ENCODE measurements around the gene PRKCB.

Gene PRKCB

DNA sequence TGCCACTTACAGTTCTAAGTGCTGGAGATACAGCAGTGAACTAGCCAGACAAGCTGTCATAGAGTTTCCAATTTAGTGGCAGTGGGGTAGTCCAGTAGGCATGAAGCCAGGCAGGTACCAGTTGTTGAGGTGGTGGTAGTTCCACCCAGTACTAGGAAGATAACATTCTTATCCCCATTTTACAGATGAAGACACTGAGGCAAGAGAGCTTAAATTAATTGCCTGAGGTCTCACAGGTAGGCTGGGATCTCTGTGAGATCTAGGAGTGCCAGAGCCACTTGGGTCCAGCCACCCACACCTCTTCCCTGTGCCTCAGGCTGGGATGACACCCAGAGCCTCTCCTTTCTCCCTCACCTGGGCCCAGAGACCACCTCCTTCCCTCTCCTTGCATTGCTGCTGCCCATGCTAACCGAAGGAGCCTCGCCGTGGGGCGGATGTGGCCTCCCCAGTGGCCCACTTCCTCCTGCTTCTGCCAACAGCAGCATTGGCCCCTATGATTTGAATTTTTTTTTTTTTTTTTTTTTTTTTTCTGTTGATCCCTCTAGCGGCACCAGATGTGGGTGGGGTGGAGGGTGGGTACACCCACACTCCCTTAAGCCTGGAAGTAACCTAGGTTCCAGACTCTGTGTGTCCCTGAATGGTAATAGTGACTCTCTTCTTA is 114.0 kb downstream of the PRKCB start:
- ChIA-PET CTCF (interaction anchor here (0.7 kb wide), 1 partner anchor 61 kb away, joined by 3 read pairs; no protein-coding TSS in a partner anchor), POLR2A (no interaction called here)
- TF ChIP-seq ZFHX2 (tag by site-specific recombination; conservative IDR thresholded peaks at IDR 0.05) = peak; percentile 84
- 0 out of 2 replicates have a peak, but pooled peaks have one; percentile 39 for TF ChIP-seq ZNF362 (tag by site-specific recombination; IDR thresholded peaks at IDR 0.05)
- peak; percentile 87 for TF ChIP-seq EGR2 (tag by site-specific recombination; IDR thresholded peaks at IDR 0.05; ENCODE audit: low read depth)
- TF ChIP-seq ZNF571 (tag by site-specific recombination; IDR thresholded peaks at IDR 0.05) = no peak
- no peak overlapping the region for H3K27ac ChIP-seq (ENCODE audit: extremely low read depth, low read depth, low read length)
- no peaks in the 10 kb centered on the region for H3K9me3 ChIP-seq (ENCODE audit: control insufficient read depth, insufficient read depth, low read depth, low read length)
- H3K4me3 ChIP-seq (ENCODE audit: low read depth, low read length) = no peak overlapping the region
- no peaks in the 10 kb centered on the region for H3K4me1 ChIP-seq (ENCODE audit: control insufficient read depth, insufficient read depth, low read length)
- no peaks in the 10 kb centered on the region for H3K36me3 ChIP-seq (ENCODE audit: control insufficient read depth in 2 of 2, insufficient read depth in 1 of 2, low read length in 2 of 2)

DNA sequence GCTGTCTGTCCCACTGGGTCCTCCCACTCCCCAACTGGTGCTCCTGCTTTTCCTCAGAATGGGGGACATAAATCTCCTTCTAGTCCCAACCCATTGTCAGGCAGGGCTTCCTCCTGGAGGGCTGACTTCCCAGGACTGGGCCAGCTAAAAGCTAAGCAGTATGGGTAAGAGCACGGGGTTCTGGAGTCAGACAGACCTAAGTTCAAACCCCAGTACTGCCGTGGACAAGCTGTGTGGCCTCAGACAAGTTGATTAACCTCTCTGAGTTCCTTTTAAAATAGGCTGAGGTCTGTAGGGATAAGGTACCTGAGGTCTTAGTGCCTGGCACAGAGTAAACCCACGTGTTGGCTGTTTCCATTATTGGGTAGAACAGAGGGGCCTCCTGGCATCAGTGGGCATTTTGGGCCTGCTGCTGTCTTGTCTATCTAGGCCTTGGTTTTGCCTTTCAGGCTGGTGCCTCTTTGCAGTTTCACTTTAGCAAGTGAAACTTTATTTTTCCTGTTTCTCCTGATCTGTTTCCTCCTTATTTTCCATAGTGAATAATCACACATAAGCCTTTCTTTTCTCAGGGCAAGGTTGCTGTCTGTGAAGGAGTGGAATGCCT is 114.6 kb downstream of the PRKCB start:
- H3K27ac ChIP-seq (ENCODE audit: extremely low read depth, low read depth, low read length) = no peak overlapping the region
- no peaks in the 10 kb centered on the region for H3K36me3 ChIP-seq (ENCODE audit: control insufficient read depth in 2 of 2, insufficient read depth in 1 of 2, low read length in 2 of 2)
- no peaks in the 10 kb centered on the region for H3K4me1 ChIP-seq (ENCODE audit: control insufficient read depth, insufficient read depth, low read length)
- TF ChIP-seq ZNF768 (tag by site-specific recombination; IDR thresholded peaks at IDR 0.05) = 0 out of 2 replicates have a peak, but pooled peaks have one; percentile 20
- TF ChIP-seq ZNF792 (tag by site-specific recombination; IDR thresholded peaks at IDR 0.05) = no peak
- TF ChIP-seq ZFHX2 (tag by site-specific recombination; conservative IDR thresholded peaks at IDR 0.05) = 0 out of 2 replicates have a peak, but pooled peaks have one; percentile 3
- no peak for TF ChIP-seq ZNF510 (tag by site-specific recombination; IDR thresholded peaks at IDR 0.05; ENCODE audit: insufficient replicate concordance)
- no peak for TF ChIP-seq ZNF155 (tag by site-specific recombination; IDR thresholded peaks at IDR 0.05)
- TF ChIP-seq ZBTB6 (tag by site-specific recombination; IDR thresholded peaks at IDR 0.05) = no peak
- TF ChIP-seq ZNF112 (tag by site-specific recombination; IDR thresholded peaks at IDR 0.05) = no peak
- no peak for TF ChIP-seq MEIS1 (CRISPR knock-in tag; IDR thresholded peaks at IDR 0.05; ENCODE audit: borderline replicate concordance)
- no peak for TF ChIP-seq ZNF610 (tag by site-specific recombination; IDR thresholded peaks at IDR 0.05; ENCODE audit: borderline replicate concordance)
- TF ChIP-seq PRDM1 (tag by site-specific recombination; IDR thresholded peaks at IDR 0.05) = peak; percentile 64
- TF ChIP-seq TRIM28 (IDR thresholded peaks at IDR 0.05; ENCODE audit: borderline replicate concordance, low read length) = no peak
- CTCF ChIA-PET = no interaction called here
- H3K9me3 ChIP-seq (ENCODE audit: control insufficient read depth, insufficient read depth, low read depth, low read length) = no peaks in the 10 kb centered on the region
- no peak overlapping the region for H3K4me3 ChIP-seq (ENCODE audit: low read depth, low read length)
- POLR2A ChIA-PET = no interaction called here

GRCh38 chr16:23950898-23951297 is 115.1 kb downstream of the PRKCB start:
- CTCF ChIA-PET = no interaction called here
- Histone ChIP-seq H3K27ac (ENCODE audit: extremely low read depth, low read depth, low read length) (no peak overlapping the region), H3K36me3 (ENCODE audit: control insufficient read depth in 2 of 2, insufficient read depth in 1 of 2, low read length in 2 of 2) (no peaks in the 10 kb centered on the region), H3K4me3 (ENCODE audit: low read depth, low read length) (no peak overlapping the region), H3K4me1 (ENCODE audit: control insufficient read depth, insufficient read depth, low read length) (no peaks in the 10 kb centered on the region), H3K9me3 (ENCODE audit: control insufficient read depth, insufficient read depth, low read depth, low read length) (no peaks in the 10 kb centered on the region)
- POLR2A ChIA-PET = no interaction called here
- no peak for TF ChIP-seq ZNF654 (tag by site-specific recombination; IDR thresholded peaks at IDR 0.05; ENCODE audit: low read depth)
- TF ChIP-seq EGR2 (tag by site-specific recombination; IDR thresholded peaks at IDR 0.05; ENCODE audit: low read depth) = peak; percentile 43
- TF ChIP-seq ZNF600 (tag by site-specific recombination; IDR thresholded peaks at IDR 0.05) = peak; percentile 60; the same call in 1 of the 2 replicates
- no peak for TF ChIP-seq ZNF664 (tag by site-specific recombination; IDR thresholded peaks at IDR 0.05)
- peak; percentile 30 for TF ChIP-seq ZFHX2 (tag by site-specific recombination; conservative IDR thresholded peaks at IDR 0.05)
- no peak for TF ChIP-seq ZNF223 (tag by site-specific recombination; IDR thresholded peaks at IDR 0.05)
- TF ChIP-seq SCRT1 (tag by site-specific recombination; IDR thresholded peaks at IDR 0.05; ENCODE audit: borderline replicate concordance) = no peak
- TF ChIP-seq ZBTB17 (tag by site-specific recombination; IDR thresholded peaks at IDR 0.05) = peak; percentile 84
- no peak for TF ChIP-seq ZNF146 (tag by site-specific recombination; IDR thresholded peaks at IDR 0.05)
- no peak for TF ChIP-seq ZNF292 (tag by site-specific recombination; IDR thresholded peaks at IDR 0.05; ENCODE audit: borderline replicate concordance, low read depth)

Data from HEK293 (cell line).